Heart left ventricle (tissue), 16 donors: Measurements from ENCODE around the gene SLC6A3. TPM values are rescaled to one million over a fixed set of nuclear protein-coding genes. Genes with fewer than 3 reads are reported as not detected.
A peak's percentile ranks its signal among the peaks of the same experiment; 100 is the strongest.
"Not testable (repeated sequence)": the region's sequence is repeated elsewhere in the genome, so short reads cannot be mapped to it uniquely, and the experiment has no call there.

Source experiments
- ATAC-seq, 4 donors: fragments of 200-7000 bp; cut with Tn5 transposase; one replicate each; pipeline ENCODE4 v1.9.1; 2020 to 2022; ENCODE audit warnings: moderate library complexity in 4 of 4, mild to moderate bottlenecking in 3 of 4, moderate number of reproducible peaks in 1 of 4
- DNase-seq, 5 donors: peaks; one replicate each; pipeline ENCODE4 v3.0.0-alpha.2; 2020
- H3K27ac ChIP-seq, 12 donors: fragments of 200-600 bp; sonication (generic) in 4 of 12; one replicate each; pipeline versions ENCODE4 v1.5.0 to v1.8.0; 2016 to 2022; ENCODE audit warnings: mild to moderate bottlenecking in 2 of 12
- H3K27me3 ChIP-seq, 9 donors: fragments of 200-600 bp; sonication (generic) in 2 of 9; one replicate each; pipeline versions ENCODE4 v1.5.1 to v1.8.0; 2016 to 2022; ENCODE audit warnings: mild to moderate bottlenecking in 3 of 9
- H3K36me3 ChIP-seq, 9 donors: fragments of 200-600 bp; sonication (generic) in 2 of 9; one replicate each; pipeline versions ENCODE4 v1.5.0 to v1.8.0; 2018 to 2022; ENCODE audit warnings: mild to moderate bottlenecking in 2 of 9
- H3K4me1 ChIP-seq, 12 donors: fragments of 200-600 bp; sonication (generic) in 4 of 12; one replicate each; pipeline versions ENCODE4 v1.5.0 to v1.8.0; 2016 to 2022; ENCODE audit warnings: mild to moderate bottlenecking in 3 of 12
- H3K4me3 ChIP-seq, 12 donors: fragments of 200-600 bp; sonication (generic) in 4 of 12; one replicate each; pipeline versions ENCODE4 v1.5.0 to v1.8.0; 2017 to 2022; ENCODE audit warnings: mild to moderate bottlenecking in 9 of 12, moderate library complexity in 4 of 12
- H3K9me3 ChIP-seq, 12 donors: fragments of 200-600 bp; sonication (generic) in 4 of 12; one replicate each; pipeline versions ENCODE4 v1.5.0 to v1.8.0; 2016 to 2022; ENCODE audit warnings: mild to moderate bottlenecking in 1 of 12
- POLR2A ChIP-seq, 2 donors: fragments of 450-650 bp; IDR thresholded peaks; one replicate each; pipeline ENCODE4 v1.6.1; 2017; ENCODE audit warnings: antibody characterized with exemption in 2 of 2, mild to moderate bottlenecking in 2 of 2, moderate library complexity in 2 of 2
- WGBS, 4 donors: extraction: QIAGEN DNeasy Blood & Tissue Kit in 2 of 4; methylation state at CpG; one replicate each; pipeline versions ENCODE4 v1.1.5 to v1.1.7; 2013 to 2018; 5-methylcytosine and 5-hydroxymethylcytosine counted together
- intact Hi-C, 10 donors: fragments of 100-400 bp; cut with DNase I; formaldehyde crosslinking; loops; one replicate each; pipeline versions ENCODE4 v1.11.1 to v1.14.2; 2022
- polyA plus RNA-seq, 2 donors: library from polyadenylated mRNA; stranded (reverse); fragments of 200-250 nt; gene quantifications; one replicate each; pipeline ENCODE4 v1.2.3, GENCODE V29; 2013
- total RNA-seq, 9 donors: library from RNA; depleted of rRNA in 2 of 9; stranded (reverse); fragments of >200 nt in 2 of 9; fragmentation: NEBNext Ultra II Directional in 3 of 9; extraction: Animal tissue kit (Norgen Biotek cat#: 25700) in 3 of 9; gene quantifications; one replicate each; pipeline versions ENCODE4 v1.1.0 to v1.2.4, GENCODE V29; 2016 to 2023
- TF ChIP-seq, protein P1 (sequence below), 12 donors: fragments of 200-600 bp; sonication (generic) in 4 of 12; IDR thresholded peaks; one replicate each; pipeline versions ENCODE4 v1.5.0 to v1.8.0; 2018 to 2022; ENCODE audit warnings: antibody characterized with exemption in 12 of 12, mild to moderate bottlenecking in 5 of 12
- donor health status: ischemic (EF 13 %, LVEDD 7.1; RV severe dilation, severe dysfunction).
- donor health status: healthy with polysubstance abuse.
- donor health status: DM: no; HTN: yes; CAD: no.
- donor health status: DM: no; HTN: no; CAD: no.
- donor health status: ischemic (EF 25% LVEDD 6.9; RV normal size, moderate dysfunction).
- donor health status: ischemic (EF 25% LVEDD 5.7; RV mildly dilated, moderate dysfunction).
- donor health status: healthy.
- donor health status: DM: yes; HTN: yes; CAD: no.
- donor health status: ischemic (EF 35%, LVEDD 5.7; RV mildly dilated, moderate dysfunction).
- donor health status: nonischemic (EF 11% LVEDD 7.7; RV severe dilation, severe dysfunction).
- donor health status: DM: yes; HTN: yes; CAD: no.
- donor health status: PGD.
- donor health status: ischemic (EF 29% LVEDD 5.4; RV normal size, mild dysfunction).
- donor health status: nonischemic (EF 23%, LVEDD 6.1; RV moderate dilation, normal function).

Gene SLC6A3
- total and polyA plus RNA-seq, 11 donors = 0.06 to 0.29 (median 0.11) TPM; not detected in 7

- H3K9me3 ChIP-seq = peaks cover 0 to 42% (median 31%) of the 10 kb centered on the region in 12 donors
- ATAC-seq = no peak
- TF ChIP-seq, protein P1, sequence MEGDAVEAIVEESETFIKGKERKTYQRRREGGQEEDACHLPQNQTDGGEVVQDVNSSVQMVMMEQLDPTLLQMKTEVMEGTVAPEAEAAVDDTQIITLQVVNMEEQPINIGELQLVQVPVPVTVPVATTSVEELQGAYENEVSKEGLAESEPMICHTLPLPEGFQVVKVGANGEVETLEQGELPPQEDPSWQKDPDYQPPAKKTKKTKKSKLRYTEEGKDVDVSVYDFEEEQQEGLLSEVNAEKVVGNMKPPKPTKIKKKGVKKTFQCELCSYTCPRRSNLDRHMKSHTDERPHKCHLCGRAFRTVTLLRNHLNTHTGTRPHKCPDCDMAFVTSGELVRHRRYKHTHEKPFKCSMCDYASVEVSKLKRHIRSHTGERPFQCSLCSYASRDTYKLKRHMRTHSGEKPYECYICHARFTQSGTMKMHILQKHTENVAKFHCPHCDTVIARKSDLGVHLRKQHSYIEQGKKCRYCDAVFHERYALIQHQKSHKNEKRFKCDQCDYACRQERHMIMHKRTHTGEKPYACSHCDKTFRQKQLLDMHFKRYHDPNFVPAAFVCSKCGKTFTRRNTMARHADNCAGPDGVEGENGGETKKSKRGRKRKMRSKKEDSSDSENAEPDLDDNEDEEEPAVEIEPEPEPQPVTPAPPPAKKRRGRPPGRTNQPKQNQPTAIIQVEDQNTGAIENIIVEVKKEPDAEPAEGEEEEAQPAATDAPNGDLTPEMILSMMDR (IDR thresholded peaks at IDR 0.05) = no peak
- no peak for TF ChIP-seq POLR2A (IDR thresholded peaks at IDR 0.05)
- H3K4me3 ChIP-seq = no peak overlapping the region
- H3K36me3 ChIP-seq = no peaks in the 10 kb centered on the region
- WGBS, 4 donors = 78 to 83% (median 82%) methylated on average over 7 of the region's 7 CpGs
- no peaks in the 10 kb centered on the region for H3K4me1 ChIP-seq
- intact Hi-C loops = no loop called here
- no peak for DNase-seq
- H3K27ac ChIP-seq = no peak overlapping the region
- no peaks in the 10 kb centered on the region for H3K27me3 ChIP-seq
Measured at GRCh38 chr5:1429066-1429465, 16.2 kb downstream of the SLC6A3 start.

DNA sequence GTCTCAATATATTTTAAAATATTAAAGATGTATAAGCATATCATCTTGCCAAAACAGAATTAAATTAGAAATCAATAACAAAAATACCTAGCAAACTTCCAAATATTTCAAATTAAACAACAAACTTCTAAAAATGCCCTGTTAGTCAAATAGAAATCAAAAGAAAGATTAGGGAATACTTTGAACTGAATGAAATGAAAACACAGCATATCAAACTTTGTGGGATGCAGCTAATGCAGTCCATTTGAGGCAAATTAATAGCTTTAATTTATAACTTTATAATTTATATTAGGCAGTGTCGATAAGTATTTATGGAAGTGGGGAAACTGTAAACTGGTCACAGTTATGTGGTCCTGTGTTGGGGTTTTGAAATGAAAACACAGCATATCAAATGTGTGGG is 17.1 kb downstream of the SLC6A3 start:
- TF ChIP-seq POLR2A (IDR thresholded peaks at IDR 0.05) = no peak
- TF ChIP-seq, protein P1 (IDR thresholded peaks at IDR 0.05) = no peak
- Histone ChIP-seq H3K27me3 (peaks cover 0 to 4% (median 0%) of the 10 kb centered on the region in 9 donors), H3K27ac (no peak overlapping the region), H3K4me3 (no peak overlapping the region), H3K9me3 (peaks cover 0 to 42% (median 31%) of the 10 kb centered on the region in 12 donors), H3K4me1 (no peaks in the 10 kb centered on the region), H3K36me3 (no peaks in the 10 kb centered on the region)
- 66 to 76% (median 74%) methylated on average over 1 of the region's 1 CpG for WGBS, 4 donors
- no peak for ATAC-seq
- intact Hi-C loops = no loop called here
- DNase-seq = no peak

- no peaks in the 10 kb centered on the region for H3K36me3 ChIP-seq
- peaks cover 0 to 40% (median 29%) of the 10 kb centered on the region in 12 donors for H3K9me3 ChIP-seq
- no peak overlapping the region for H3K27ac ChIP-seq
- 80 to 86% (median 84%) methylated on average over 9 of the region's 9 CpGs for WGBS, 4 donors
- peak in 1 of 5 donors; percentile 9 for DNase-seq
- no peak for ATAC-seq
- no peak overlapping the region for H3K4me3 ChIP-seq
- TF ChIP-seq POLR2A (IDR thresholded peaks at IDR 0.05) = no peak
- TF ChIP-seq, protein P1 (IDR thresholded peaks at IDR 0.05) = no peak
- H3K27me3 ChIP-seq = peaks cover 0 to 4% (median 0%) of the 10 kb centered on the region in 9 donors
- H3K4me1 ChIP-seq = no peaks in the 10 kb centered on the region
- intact Hi-C loops = no loop called here
Measured at GRCh38 chr5:1424716-1425115, 20.5 kb downstream of the SLC6A3 start.

- Histone ChIP-seq H3K9me3 (peaks cover 0 to 34% (median 22%) of the 10 kb centered on the region in 12 donors), H3K4me1 (no peaks in the 10 kb centered on the region), H3K27me3 (peaks cover 0 to 4% (median 0%) of the 10 kb centered on the region in 9 donors), H3K27ac (no peak overlapping the region), H3K36me3 (no peaks in the 10 kb centered on the region), H3K4me3 (no peak overlapping the region)
- DNase-seq = peak in 1 of 5 donors; percentile 43
- TF ChIP-seq POLR2A (IDR thresholded peaks at IDR 0.05) = no peak
- TF ChIP-seq, protein P1 (IDR thresholded peaks at IDR 0.05) = no peak
- intact Hi-C loops = no loop called here
- no peak for ATAC-seq
- WGBS, 4 donors = 77 to 80% (median 78%) methylated on average over 14 to 19 of the region's 19 CpGs
Measured at GRCh38 chr5:1423901-1424603, 21.2 kb downstream of the SLC6A3 start.

DNA sequence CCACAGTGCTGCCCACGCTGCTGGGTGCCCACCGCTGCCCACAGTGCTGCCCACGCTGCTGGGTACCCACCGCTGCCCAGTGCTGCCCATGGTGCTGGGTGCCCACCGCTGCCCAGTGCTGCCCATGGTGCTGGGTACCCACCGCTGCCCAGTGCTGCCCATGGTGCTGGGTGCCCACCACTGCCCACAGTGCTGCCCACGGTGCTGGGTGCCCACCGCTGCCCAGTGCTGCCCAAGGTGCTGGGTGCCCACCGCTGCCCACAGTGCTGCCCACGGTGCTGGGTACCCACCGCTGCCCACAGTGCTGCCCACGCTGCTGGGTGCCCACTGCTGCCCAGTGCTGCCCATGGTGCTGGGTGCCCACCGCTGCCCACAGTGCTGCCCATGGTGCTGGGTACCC is 22.7 kb downstream of the SLC6A3 start:
- H3K4me1 ChIP-seq, intact Hi-C loops, H3K27ac ChIP-seq, H3K4me3 ChIP-seq, H3K27me3 ChIP-seq, H3K36me3 ChIP-seq, ATAC-seq: not testable (repeated sequence)
- WGBS, 4 donors = 85 to 93% methylated on average over 13 of the region's 13 CpGs; no CpG with 5 or more reads in 2 of the 4 donors
- peaks cover 0 to 18% (median 7%) of the 10 kb centered on the region in 12 donors for H3K9me3 ChIP-seq
- DNase-seq = peak in 1 of 5 donors; percentile 37
